SK-N-SH treated with all-trans-retinoic acid at 6 μM for 48 hours (cell line): Measurements from ENCODE around the gene CHAC2.

Experiments
- ARNTL ChIP-seq: fragments of 450-650 bp; formaldehyde crosslinking; IDR thresholded peaks from 2 replicates; pipeline ENCODE4 v1.5.0; 2020; ENCODE audit warnings: low read depth, mild to moderate bottlenecking, moderate library complexity, borderline replicate concordance
- GLIS3 ChIP-seq: fragments of 250-450 bp; sonication (Bioruptor Pico); IDR thresholded peaks from 2 replicates; pipeline ENCODE4 v1.5.0; 2020; ENCODE audit warnings: mild to moderate bottlenecking, moderate library complexity
- SNAI2 ChIP-seq: fragments of 250-450 bp; sonication (Bioruptor Pico); IDR thresholded peaks from 2 replicates; pipeline ENCODE4 v1.5.0; 2020; ENCODE audit warnings: mild to moderate bottlenecking, moderate library complexity
- TOX ChIP-seq: fragments of 250-450 bp; sonication (Bioruptor Pico); IDR thresholded peaks from 2 replicates; pipeline ENCODE4 v1.8.0; 2021; ENCODE audit warnings: mild to moderate bottlenecking, moderate library complexity, borderline replicate concordance
- ZFP3 ChIP-seq: fragments of 250-450 bp; sonication (Bioruptor Pico); IDR thresholded peaks from 2 replicates; pipeline ENCODE4 v1.5.0; 2020; ENCODE audit warnings: mild to moderate bottlenecking, moderate library complexity
- ZFP30 ChIP-seq: fragments of 450-650 bp; formaldehyde crosslinking; IDR thresholded peaks from 2 replicates; pipeline ENCODE4 v1.5.0; 2022; ENCODE audit warnings: mild to moderate bottlenecking, moderate library complexity
- ZNF70 ChIP-seq: fragments of 450-650 bp; formaldehyde crosslinking; IDR thresholded peaks from 2 replicates; pipeline ENCODE4 v1.5.0; 2020; ENCODE audit warnings: mild to moderate bottlenecking, moderate library complexity
- TF ChIP-seq, protein P1 (sequence below): fragments of 250-450 bp; sonication (Bioruptor Pico); IDR thresholded peaks from 2 replicates; pipeline ENCODE4 v1.8.0; 2020; ENCODE audit warnings: mild to moderate bottlenecking, moderate library complexity, borderline replicate concordance
- TF ChIP-seq, protein P2 (sequence below): fragments of 250-450 bp; sonication (Bioruptor Pico); IDR thresholded peaks from 2 replicates; pipeline ENCODE4 v1.5.1; 2021; ENCODE audit warnings: mild to moderate bottlenecking, moderate library complexity
- TF ChIP-seq, protein P3 (sequence below): fragments of 250-450 bp; sonication (Bioruptor Pico); IDR thresholded peaks from 2 replicates; pipeline ENCODE4 v1.8.0; 2021; ENCODE audit warnings: low read depth, mild to moderate bottlenecking, moderate library complexity, borderline replicate concordance

DNA sequence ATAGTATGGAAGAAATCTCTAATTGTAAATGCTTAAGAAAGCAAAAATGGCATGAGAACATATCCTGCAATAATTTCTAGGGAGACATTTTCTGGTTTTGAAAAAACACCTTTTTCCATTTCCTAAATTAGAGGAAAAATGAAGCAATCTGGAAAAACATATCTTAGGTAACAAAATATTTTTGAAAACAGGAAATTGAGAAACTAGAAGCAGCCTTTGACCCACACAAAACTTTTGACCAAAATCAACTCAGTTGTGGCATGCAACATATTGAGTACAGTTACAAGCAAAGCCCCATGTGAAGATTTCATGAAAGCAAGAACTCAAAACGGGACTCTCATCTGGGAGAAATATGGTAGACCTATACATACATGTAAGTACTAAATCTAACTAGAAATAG lies 28.6 kb upstream of the CHAC2 start:
- TF ChIP-seq GLIS3 (CRISPR knock-in tag) (no peak), ZFP3 (CRISPR knock-in tag) (no peak), TOX (no peak), ZFP30 (CRISPR knock-in tag) (no peak), ARNTL (CRISPR knock-in tag) (no peak), ZNF70 (CRISPR knock-in tag) (no peak), SNAI2 (CRISPR knock-in tag) (no peak)
- TF ChIP-seq, protein P1, sequence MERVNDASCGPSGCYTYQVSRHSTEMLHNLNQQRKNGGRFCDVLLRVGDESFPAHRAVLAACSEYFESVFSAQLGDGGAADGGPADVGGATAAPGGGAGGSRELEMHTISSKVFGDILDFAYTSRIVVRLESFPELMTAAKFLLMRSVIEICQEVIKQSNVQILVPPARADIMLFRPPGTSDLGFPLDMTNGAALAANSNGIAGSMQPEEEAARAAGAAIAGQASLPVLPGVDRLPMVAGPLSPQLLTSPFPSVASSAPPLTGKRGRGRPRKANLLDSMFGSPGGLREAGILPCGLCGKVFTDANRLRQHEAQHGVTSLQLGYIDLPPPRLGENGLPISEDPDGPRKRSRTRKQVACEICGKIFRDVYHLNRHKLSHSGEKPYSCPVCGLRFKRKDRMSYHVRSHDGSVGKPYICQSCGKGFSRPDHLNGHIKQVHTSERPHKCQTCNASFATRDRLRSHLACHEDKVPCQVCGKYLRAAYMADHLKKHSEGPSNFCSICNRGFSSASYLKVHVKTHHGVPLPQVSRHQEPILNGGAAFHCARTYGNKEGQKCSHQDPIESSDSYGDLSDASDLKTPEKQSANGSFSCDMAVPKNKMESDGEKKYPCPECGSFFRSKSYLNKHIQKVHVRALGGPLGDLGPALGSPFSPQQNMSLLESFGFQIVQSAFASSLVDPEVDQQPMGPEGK (CRISPR knock-in tag) = no peak
- TF ChIP-seq, protein P2, sequence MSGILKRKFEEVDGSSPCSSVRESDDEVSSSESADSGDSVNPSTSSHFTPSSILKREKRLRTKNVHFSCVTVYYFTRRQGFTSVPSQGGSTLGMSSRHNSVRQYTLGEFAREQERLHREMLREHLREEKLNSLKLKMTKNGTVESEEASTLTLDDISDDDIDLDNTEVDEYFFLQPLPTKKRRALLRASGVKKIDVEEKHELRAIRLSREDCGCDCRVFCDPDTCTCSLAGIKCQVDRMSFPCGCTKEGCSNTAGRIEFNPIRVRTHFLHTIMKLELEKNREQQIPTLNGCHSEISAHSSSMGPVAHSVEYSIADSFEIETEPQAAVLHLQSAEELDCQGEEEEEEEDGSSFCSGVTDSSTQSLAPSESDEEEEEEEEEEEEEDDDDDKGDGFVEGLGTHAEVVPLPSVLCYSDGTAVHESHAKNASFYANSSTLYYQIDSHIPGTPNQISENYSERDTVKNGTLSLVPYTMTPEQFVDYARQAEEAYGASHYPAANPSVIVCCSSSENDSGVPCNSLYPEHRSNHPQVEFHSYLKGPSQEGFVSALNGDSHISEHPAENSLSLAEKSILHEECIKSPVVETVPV (CRISPR knock-in tag) = no peak
- TF ChIP-seq, protein P3, sequence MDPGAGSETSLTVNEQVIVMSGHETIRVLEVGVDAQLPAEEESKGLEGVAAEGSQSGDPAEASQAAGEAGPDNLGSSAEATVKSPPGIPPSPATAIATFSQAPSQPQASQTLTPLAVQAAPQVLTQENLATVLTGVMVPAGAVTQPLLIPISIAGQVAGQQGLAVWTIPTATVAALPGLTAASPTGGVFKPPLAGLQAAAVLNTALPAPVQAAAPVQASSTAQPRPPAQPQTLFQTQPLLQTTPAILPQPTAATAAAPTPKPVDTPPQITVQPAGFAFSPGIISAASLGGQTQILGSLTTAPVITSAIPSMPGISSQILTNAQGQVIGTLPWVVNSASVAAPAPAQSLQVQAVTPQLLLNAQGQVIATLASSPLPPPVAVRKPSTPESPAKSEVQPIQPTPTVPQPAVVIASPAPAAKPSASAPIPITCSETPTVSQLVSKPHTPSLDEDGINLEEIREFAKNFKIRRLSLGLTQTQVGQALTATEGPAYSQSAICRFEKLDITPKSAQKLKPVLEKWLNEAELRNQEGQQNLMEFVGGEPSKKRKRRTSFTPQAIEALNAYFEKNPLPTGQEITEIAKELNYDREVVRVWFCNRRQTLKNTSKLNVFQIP (CRISPR knock-in tag) = no peak
